Endothelial cell of umbilical vein (primary cell): Measurements from ENCODE around the gene PDLIM1.

Experiments
- EZH2 ChIP-seq: IDR thresholded peaks from 2 replicates; pipeline ENCODE4 v1.6.1; 2012; ENCODE audit warnings: borderline replicate concordance, low read depth, mild to moderate bottlenecking, moderate library complexity, low read length, inconsistent platforms; ENCODE audit not compliant: severe bottlenecking
- FOS ChIP-seq: IDR thresholded peaks from 2 replicates; pipeline ENCODE4 v1.6.1; 2011; ENCODE audit warnings: mild to moderate bottlenecking, low read length, moderate library complexity, borderline replicate concordance; ENCODE audit not compliant: insufficient read depth
- JUN ChIP-seq: IDR thresholded peaks from 2 replicates; pipeline ENCODE4 v1.6.1; 2011; ENCODE audit warnings: borderline replicate concordance, low read depth; ENCODE audit not compliant: insufficient read length, insufficient read depth
- MYC ChIP-seq: IDR thresholded peaks from one replicate; pipeline ENCODE4 v1.6.1; 2011; ENCODE audit warnings: mild to moderate bottlenecking, low read depth, low read length
- POLR2A ChIP-seq: IDR thresholded peaks from 2 replicates; pipeline ENCODE4 v1.6.1; 2012; ENCODE audit warnings: low read depth, mild to moderate bottlenecking, control low read depth, low read length
- POLR2AphosphoS5 ChIP-seq: IDR thresholded peaks from 2 replicates; pipeline ENCODE4 v1.6.1; 2012; ENCODE audit warnings: low read depth, mild to moderate bottlenecking, control low read depth, low read length, moderate library complexity; ENCODE audit not compliant: insufficient read depth
- TF ChIP-seq, protein P1 (sequence below), 2 donors: IDR thresholded peaks; 1 replicate in 1 of 2; 2 replicates in 1 of 2; pipeline ENCODE4 v1.5.1; 2011; ENCODE audit warnings: low read length in 2 of 2, mild to moderate bottlenecking in 2 of 2, moderate library complexity in 2 of 2, control low read depth in 1 of 2, inconsistent platforms in 1 of 2, low read depth in 1 of 2; ENCODE audit not compliant: insufficient read depth in 1 of 2; ENCODE audit errors: extremely low read depth in 1 of 2
- TF ChIP-seq, protein P2 (sequence below): IDR thresholded peaks from 2 replicates; pipeline ENCODE4 v1.6.1; 2011; ENCODE audit not compliant: insufficient read depth, insufficient read length

DNA sequence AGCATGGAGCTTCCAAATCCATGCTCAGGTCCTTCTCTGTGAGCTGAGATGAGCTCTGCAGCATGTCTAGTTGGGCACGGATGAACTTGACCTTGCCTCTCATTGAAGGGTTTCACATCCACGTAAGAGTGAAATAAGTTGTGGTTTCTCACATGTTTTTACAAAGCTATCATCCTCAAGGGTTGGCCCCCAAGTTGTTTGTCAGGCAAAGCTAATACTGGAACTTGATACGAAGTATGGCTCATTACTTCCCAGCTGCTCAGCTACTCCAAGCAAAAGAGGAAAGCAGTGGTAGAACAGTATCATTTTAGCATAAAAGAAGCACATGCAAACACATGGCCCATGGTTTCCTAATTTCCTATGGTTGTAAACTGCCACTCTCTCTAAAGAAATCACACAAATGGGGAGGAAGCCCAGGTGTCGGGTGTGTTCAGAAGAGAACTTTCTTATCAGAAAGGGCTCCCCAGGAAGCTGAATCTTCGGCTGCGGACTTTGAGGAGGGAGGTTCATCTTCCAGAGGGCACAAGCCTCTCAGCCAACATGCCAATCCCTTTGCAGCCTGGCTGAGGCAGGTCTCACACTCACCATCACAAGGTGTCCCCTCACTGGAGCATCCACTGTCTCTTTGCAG lies 45.3 kb downstream of the PDLIM1 start:
- TF ChIP-seq POLR2A (no peak), EZH2 (no peak), POLR2AphosphoS5 (no peak), JUN (no peak), FOS (no peak), MYC (no peak)
- TF ChIP-seq, protein P1, sequence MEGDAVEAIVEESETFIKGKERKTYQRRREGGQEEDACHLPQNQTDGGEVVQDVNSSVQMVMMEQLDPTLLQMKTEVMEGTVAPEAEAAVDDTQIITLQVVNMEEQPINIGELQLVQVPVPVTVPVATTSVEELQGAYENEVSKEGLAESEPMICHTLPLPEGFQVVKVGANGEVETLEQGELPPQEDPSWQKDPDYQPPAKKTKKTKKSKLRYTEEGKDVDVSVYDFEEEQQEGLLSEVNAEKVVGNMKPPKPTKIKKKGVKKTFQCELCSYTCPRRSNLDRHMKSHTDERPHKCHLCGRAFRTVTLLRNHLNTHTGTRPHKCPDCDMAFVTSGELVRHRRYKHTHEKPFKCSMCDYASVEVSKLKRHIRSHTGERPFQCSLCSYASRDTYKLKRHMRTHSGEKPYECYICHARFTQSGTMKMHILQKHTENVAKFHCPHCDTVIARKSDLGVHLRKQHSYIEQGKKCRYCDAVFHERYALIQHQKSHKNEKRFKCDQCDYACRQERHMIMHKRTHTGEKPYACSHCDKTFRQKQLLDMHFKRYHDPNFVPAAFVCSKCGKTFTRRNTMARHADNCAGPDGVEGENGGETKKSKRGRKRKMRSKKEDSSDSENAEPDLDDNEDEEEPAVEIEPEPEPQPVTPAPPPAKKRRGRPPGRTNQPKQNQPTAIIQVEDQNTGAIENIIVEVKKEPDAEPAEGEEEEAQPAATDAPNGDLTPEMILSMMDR (IDR thresholded peaks at IDR 0.05; ENCODE audit: extremely low read depth in 1 of 2, insufficient read depth in 1 of 2, low read depth in 1 of 2, low read length in 2 of 2) = no peak
- TF ChIP-seq, protein P2, sequence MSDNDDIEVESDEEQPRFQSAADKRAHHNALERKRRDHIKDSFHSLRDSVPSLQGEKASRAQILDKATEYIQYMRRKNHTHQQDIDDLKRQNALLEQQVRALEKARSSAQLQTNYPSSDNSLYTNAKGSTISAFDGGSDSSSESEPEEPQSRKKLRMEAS = no peak
